ENCODE measurements around the gene TKT. TPM values are rescaled to one million over a fixed set of nuclear protein-coding genes. Genes with fewer than 3 reads are reported as not detected.

The TKT gene
- total RNA-seq, 1 experiment from 2014 or later: 446 TPM

- no peak for TF ChIP-seq CTCF (IDR thresholded peaks at IDR 0.05; ENCODE audit: unreplicated experiment)
- no peak overlapping the region for H3K27ac Mint-ChIP-seq (ENCODE audit: unreplicated experiment)
- CTCF ChIA-PET: no interaction called here
- no peak for DNase-seq
- peaks cover 6% of the 10 kb centered on the region for H3K36me3 Mint-ChIP-seq (ENCODE audit: insufficient read depth, unreplicated experiment)
- H3K4me1 Mint-ChIP-seq (ENCODE audit: low read depth, unreplicated experiment): no peaks in the 10 kb centered on the region
- H3K9me3 Mint-ChIP-seq (ENCODE audit: low read depth, unreplicated experiment): no peaks in the 10 kb centered on the region
- intact Hi-C loops (cut with micrococcal nuclease; ENCODE audit: unreplicated experiment): no loop called here
- no peaks in the 10 kb centered on the region for H3K27me3 Mint-ChIP-seq (ENCODE audit: unreplicated experiment)
- no peak overlapping the region for H3K4me3 Mint-ChIP-seq (ENCODE audit: low read depth, unreplicated experiment)
- no TSS peak for BruUV-seq (replicated peaks)
Measured at GRCh38 chr3:53202331-53203015, 53.3 kb downstream of the TKT start.

DNA sequence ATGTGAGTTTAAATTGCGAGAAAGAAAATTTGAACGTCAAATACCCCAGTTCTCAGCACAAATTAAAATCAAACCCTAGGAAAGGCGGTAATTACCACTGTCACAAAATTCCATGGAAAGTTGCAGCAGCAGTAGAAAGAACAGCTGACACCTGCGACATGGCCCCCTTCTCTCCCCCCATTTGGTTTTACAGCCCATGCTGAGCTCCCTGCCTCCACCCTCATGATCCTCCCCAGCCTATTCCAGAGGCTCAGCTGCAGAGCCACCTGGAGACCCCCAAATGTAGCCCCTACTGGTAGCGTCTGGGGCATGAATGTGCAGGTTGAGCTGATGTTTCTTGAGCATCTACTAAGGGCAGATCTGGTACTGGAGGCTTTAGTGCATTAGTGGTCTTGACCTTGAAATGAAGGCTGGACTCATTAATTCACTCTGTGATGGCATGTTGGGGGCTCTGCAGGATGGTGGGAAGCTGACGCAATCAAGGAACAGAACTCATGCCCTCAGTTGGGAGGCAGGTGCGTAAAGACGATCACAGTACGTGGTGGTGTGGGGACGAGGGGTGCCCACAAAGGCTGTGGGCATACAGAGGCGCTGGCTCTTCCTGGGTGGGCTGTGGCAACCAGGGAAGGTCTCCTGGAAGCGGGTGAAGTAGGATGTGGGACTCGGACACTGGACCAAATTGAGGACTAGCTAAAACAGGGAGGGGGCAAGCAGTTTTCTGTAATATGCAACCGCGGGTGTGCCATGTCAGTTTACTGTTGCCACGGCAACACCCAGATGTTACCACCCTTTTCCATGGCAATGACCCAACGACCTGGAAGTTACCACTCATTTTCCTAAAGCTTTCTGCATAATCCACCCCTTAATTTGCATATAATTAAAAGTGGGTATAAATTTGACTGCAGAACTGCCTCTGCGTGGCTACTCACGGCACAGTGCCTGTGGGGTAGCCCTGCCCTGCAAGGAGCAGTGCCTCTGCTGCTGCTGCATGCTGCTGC is 55.0 kb downstream of the TKT start:
- Mint-ChIP-seq H3K4me3 (ENCODE audit: low read depth, unreplicated experiment) (no peak overlapping the region), H3K36me3 (ENCODE audit: insufficient read depth, unreplicated experiment) (peaks cover 6% of the 10 kb centered on the region), H3K4me1 (ENCODE audit: low read depth, unreplicated experiment) (no peaks in the 10 kb centered on the region), H3K9me3 (ENCODE audit: low read depth, unreplicated experiment) (no peaks in the 10 kb centered on the region), H3K27me3 (ENCODE audit: unreplicated experiment) (no peaks in the 10 kb centered on the region), H3K27ac (ENCODE audit: unreplicated experiment) (no peak overlapping the region)
- intact Hi-C loops (cut with micrococcal nuclease; ENCODE audit: unreplicated experiment): no loop called here
- no peak for TF ChIP-seq CTCF (IDR thresholded peaks at IDR 0.05; ENCODE audit: unreplicated experiment)
- CTCF ChIA-PET: no interaction called here
- no TSS peak for BruUV-seq (replicated peaks)
- DNase-seq: no peak

DNA sequence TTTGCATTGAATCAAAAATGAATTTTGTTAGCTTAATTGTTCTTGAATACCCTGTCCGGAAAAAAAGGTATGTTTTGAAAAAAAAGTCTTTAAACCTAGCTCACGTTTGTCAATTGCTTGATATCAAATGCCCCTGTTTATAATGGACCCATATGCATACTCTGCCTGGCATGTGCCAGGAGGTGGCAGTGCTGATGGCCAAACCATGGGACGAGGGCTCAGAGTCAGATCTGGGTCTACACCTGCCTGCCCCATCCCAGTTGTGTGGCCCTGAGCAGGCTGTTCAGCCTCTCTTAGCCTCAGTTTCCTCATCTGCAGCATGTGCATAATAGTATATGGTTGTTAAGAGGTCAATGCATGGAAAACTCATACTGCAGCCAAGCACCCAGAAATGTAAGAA is 56.0 kb downstream of the TKT start:
- intact Hi-C loops (cut with micrococcal nuclease; ENCODE audit: unreplicated experiment): no loop called here
- DNase-seq: no peak
- Mint-ChIP-seq H3K27ac (ENCODE audit: unreplicated experiment) (no peak overlapping the region), H3K4me3 (ENCODE audit: low read depth, unreplicated experiment) (no peak overlapping the region), H3K4me1 (ENCODE audit: low read depth, unreplicated experiment) (peaks cover 7% of the 10 kb centered on the region), H3K27me3 (ENCODE audit: unreplicated experiment) (no peaks in the 10 kb centered on the region), H3K36me3 (ENCODE audit: insufficient read depth, unreplicated experiment) (peaks cover 15% of the 10 kb centered on the region), H3K9me3 (ENCODE audit: low read depth, unreplicated experiment) (no peaks in the 10 kb centered on the region)
- no TSS peak for BruUV-seq (replicated peaks)
- no peak for TF ChIP-seq CTCF (IDR thresholded peaks at IDR 0.05; ENCODE audit: unreplicated experiment)
- CTCF ChIA-PET: no interaction called here

DNA sequence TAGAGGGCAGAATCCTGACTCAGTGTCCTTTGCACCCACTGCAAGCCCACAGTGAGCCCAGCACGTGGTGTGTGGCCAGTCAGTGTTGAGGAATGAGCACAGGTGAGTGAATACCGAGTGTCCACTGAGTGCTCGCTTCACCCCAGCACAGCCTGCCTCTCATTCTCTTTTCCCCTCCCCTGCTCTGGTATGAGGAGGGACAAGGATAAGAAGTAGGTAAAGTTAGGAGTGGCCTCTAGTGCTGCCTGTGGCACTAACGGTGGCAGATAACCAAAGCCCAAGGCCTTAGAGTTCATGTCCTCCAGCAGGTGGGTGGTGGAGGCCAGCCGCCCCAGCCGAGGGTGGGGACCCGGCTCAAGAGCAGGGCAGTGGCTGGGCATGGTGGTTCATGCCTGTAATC is 56.8 kb downstream of the TKT start:
- no TSS peak for BruUV-seq (replicated peaks)
- Mint-ChIP-seq H3K9me3 (ENCODE audit: low read depth, unreplicated experiment) (no peaks in the 10 kb centered on the region), H3K27me3 (ENCODE audit: unreplicated experiment) (no peaks in the 10 kb centered on the region), H3K4me3 (ENCODE audit: low read depth, unreplicated experiment) (no peak overlapping the region), H3K4me1 (ENCODE audit: low read depth, unreplicated experiment) (peaks cover 7% of the 10 kb centered on the region), H3K27ac (ENCODE audit: unreplicated experiment) (no peak overlapping the region), H3K36me3 (ENCODE audit: insufficient read depth, unreplicated experiment) (peaks cover 16% of the 10 kb centered on the region)
- CTCF ChIA-PET: no interaction called here
- no peak for TF ChIP-seq CTCF (IDR thresholded peaks at IDR 0.05; ENCODE audit: unreplicated experiment)
- intact Hi-C loops (cut with micrococcal nuclease; ENCODE audit: unreplicated experiment): no loop called here
- DNase-seq: no peak
